Measurements from ENCODE around the gene RPL27A. TPM values are rescaled to one million over a fixed set of nuclear protein-coding genes. Genes with fewer than 3 reads are reported as not detected.

RPL27A gene
- total RNA-seq, 1 experiment from 2014 or later: 629 TPM

DNA sequence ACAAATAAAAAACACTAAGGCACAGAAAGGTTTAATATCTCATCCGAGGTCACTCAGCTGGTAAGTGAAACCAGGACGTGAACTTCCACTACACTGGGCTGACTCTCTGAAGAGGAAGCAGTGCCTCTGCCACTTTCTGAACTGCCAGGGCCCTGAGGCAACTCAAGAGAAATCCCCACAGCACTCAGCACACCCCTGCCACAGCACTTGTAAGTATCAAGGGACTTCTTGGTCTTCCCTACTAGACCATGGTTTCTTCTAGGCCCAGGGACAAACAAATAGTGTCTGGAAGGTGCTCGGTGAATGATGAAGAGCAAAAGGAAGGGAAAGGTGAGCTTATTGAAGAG, 49.7 kb downstream of the RPL27A start:
- Histone ChIP-seq H3K9me3 (ENCODE audit: low read depth, low read length, poor library complexity, severe bottlenecking) (no peaks in the 10 kb centered on the region), H3K27ac (ENCODE audit: low read depth, low read length, poor library complexity, severe bottlenecking) (no peak overlapping the region), H3K36me3 (ENCODE audit: insufficient read depth, low read length, poor library complexity, severe bottlenecking) (no peaks in the 10 kb centered on the region), H3K4me3 (ENCODE audit: low read depth, low read length, poor library complexity, severe bottlenecking) (no peak overlapping the region), H3K27me3 (replicated peaks; ENCODE audit: insufficient read depth, low read depth, low read length, poor library complexity) (no peaks in the 10 kb centered on the region), H3K4me1 (ENCODE audit: insufficient read depth, low read length, poor library complexity, severe bottlenecking) (no peaks in the 10 kb centered on the region)
- ChIA-PET CTCF (no interaction called here), POLR2A (ENCODE audit: low non-redundant PET) (no interaction called here)
- DNase-seq (ENCODE audit: low spot score): no peak
- intact Hi-C loops (cut with micrococcal nuclease; ENCODE audit: unreplicated experiment): no loop called here
- BruUV-seq (replicated peaks): no TSS peak
- TF ChIP-seq EZH2 (IDR thresholded peaks at IDR 0.05; ENCODE audit: borderline replicate concordance, low read depth, low read length, poor library complexity, severe bottlenecking): no peak
- TF ChIP-seq, protein P1, sequence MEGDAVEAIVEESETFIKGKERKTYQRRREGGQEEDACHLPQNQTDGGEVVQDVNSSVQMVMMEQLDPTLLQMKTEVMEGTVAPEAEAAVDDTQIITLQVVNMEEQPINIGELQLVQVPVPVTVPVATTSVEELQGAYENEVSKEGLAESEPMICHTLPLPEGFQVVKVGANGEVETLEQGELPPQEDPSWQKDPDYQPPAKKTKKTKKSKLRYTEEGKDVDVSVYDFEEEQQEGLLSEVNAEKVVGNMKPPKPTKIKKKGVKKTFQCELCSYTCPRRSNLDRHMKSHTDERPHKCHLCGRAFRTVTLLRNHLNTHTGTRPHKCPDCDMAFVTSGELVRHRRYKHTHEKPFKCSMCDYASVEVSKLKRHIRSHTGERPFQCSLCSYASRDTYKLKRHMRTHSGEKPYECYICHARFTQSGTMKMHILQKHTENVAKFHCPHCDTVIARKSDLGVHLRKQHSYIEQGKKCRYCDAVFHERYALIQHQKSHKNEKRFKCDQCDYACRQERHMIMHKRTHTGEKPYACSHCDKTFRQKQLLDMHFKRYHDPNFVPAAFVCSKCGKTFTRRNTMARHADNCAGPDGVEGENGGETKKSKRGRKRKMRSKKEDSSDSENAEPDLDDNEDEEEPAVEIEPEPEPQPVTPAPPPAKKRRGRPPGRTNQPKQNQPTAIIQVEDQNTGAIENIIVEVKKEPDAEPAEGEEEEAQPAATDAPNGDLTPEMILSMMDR (conservative IDR thresholded peaks at IDR 0.05; ENCODE audit: low read depth, low read length): no peak

GRCh38 chr11:8732748-8733241, 50.2 kb downstream of the RPL27A start:
- no peak for DNase-seq (ENCODE audit: low spot score)
- Histone ChIP-seq H3K36me3 (ENCODE audit: insufficient read depth, low read length, poor library complexity, severe bottlenecking) (no peaks in the 10 kb centered on the region), H3K27me3 (replicated peaks; ENCODE audit: insufficient read depth, low read depth, low read length, poor library complexity) (no peaks in the 10 kb centered on the region), H3K9me3 (ENCODE audit: low read depth, low read length, poor library complexity, severe bottlenecking) (no peaks in the 10 kb centered on the region), H3K27ac (ENCODE audit: low read depth, low read length, poor library complexity, severe bottlenecking) (no peak overlapping the region), H3K4me3 (ENCODE audit: low read depth, low read length, poor library complexity, severe bottlenecking) (no peak overlapping the region), H3K4me1 (ENCODE audit: insufficient read depth, low read length, poor library complexity, severe bottlenecking) (no peaks in the 10 kb centered on the region)
- CTCF ChIA-PET: no interaction called here
- POLR2A ChIA-PET (ENCODE audit: low non-redundant PET): no interaction called here
- no TSS peak for BruUV-seq (replicated peaks)
- TF ChIP-seq EZH2 (IDR thresholded peaks at IDR 0.05; ENCODE audit: borderline replicate concordance, low read depth, low read length, poor library complexity, severe bottlenecking): no peak
- TF ChIP-seq, protein P1 (conservative IDR thresholded peaks at IDR 0.05; ENCODE audit: low read depth, low read length): no peak
- intact Hi-C loops (cut with micrococcal nuclease; ENCODE audit: unreplicated experiment): no loop called here

GRCh38 chr11:8733852-8734251, 51.3 kb downstream of the RPL27A start:
- BruUV-seq (replicated peaks): no TSS peak
- intact Hi-C loops (cut with micrococcal nuclease; ENCODE audit: unreplicated experiment): no loop called here
- CTCF ChIA-PET: no interaction called here
- POLR2A ChIA-PET (ENCODE audit: low non-redundant PET): no interaction called here
- Histone ChIP-seq H3K27me3 (replicated peaks; ENCODE audit: insufficient read depth, low read depth, low read length, poor library complexity) (no peaks in the 10 kb centered on the region), H3K4me1 (ENCODE audit: insufficient read depth, low read length, poor library complexity, severe bottlenecking) (no peaks in the 10 kb centered on the region), H3K4me3 (ENCODE audit: low read depth, low read length, poor library complexity, severe bottlenecking) (no peak overlapping the region), H3K27ac (ENCODE audit: low read depth, low read length, poor library complexity, severe bottlenecking) (no peak overlapping the region), H3K36me3 (ENCODE audit: insufficient read depth, low read length, poor library complexity, severe bottlenecking) (no peaks in the 10 kb centered on the region), H3K9me3 (ENCODE audit: low read depth, low read length, poor library complexity, severe bottlenecking) (no peaks in the 10 kb centered on the region)
- no peak for DNase-seq (ENCODE audit: low spot score)
- TF ChIP-seq, protein P1 (conservative IDR thresholded peaks at IDR 0.05; ENCODE audit: low read depth, low read length): no peak
- TF ChIP-seq EZH2 (IDR thresholded peaks at IDR 0.05; ENCODE audit: borderline replicate concordance, low read depth, low read length, poor library complexity, severe bottlenecking): no peak
